HL-60/S4 treated with phorbol 12-myristate 13-acetate at 8.2 ng/mL for 4 days and 3 days (cell line): Measurements from ENCODE around the gene SF3B6.
"Not testable (repeated sequence)": the region's sequence is repeated elsewhere in the genome, so short reads cannot be mapped to it uniquely, and the experiment has no call there.

Experiments used
- in situ Hi-C: fragments of 300-500 bp; cut with MboI; formaldehyde crosslinking; loops from 2 replicates; pipeline ENCODE4 v1.15.0; 2022; ENCODE audit warnings: low sequenced_read_pairs

SF3B6 gene

DNA sequence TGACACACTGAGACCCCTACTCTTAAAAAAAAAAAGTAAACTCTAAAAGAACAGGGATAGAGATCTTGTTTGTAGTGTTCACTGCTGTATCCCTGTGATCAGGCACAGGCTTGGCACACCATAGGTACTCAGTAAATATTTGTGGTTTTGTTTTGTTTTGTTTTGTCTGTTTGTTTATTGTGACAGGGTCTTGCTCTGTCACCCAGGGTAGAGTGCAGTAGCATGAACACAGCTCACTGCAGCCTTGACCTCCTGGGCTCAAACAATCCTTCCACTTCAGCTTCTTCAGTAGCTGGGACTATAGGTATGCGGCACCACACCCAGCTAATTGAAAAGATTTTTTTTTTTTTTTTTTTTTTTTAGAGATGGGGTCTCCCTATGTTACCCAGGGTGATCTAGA lies 23.2 kb downstream of the SF3B6 start:
- in situ Hi-C loops: no loop called here

DNA sequence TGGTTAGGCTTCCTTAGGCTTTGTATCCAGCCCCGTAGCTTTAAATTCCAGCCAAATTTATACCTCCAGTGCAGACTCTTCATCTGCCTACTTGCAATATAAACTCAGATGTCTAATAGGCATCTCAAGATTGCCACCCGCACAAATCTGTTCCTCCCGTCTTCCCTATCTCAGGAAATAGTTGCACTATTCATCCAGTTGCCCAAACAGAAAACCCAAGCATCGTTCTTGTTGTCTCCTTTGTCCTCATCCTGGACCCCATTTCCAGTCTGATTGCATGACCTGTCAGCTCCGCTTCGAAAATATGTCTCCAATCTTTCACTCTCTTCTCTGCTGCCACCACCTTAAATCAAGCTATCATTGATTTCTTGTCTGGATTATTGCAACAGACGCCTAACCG lies 24.3 kb downstream of the SF3B6 start:
- in situ Hi-C loops: no loop called here

DNA sequence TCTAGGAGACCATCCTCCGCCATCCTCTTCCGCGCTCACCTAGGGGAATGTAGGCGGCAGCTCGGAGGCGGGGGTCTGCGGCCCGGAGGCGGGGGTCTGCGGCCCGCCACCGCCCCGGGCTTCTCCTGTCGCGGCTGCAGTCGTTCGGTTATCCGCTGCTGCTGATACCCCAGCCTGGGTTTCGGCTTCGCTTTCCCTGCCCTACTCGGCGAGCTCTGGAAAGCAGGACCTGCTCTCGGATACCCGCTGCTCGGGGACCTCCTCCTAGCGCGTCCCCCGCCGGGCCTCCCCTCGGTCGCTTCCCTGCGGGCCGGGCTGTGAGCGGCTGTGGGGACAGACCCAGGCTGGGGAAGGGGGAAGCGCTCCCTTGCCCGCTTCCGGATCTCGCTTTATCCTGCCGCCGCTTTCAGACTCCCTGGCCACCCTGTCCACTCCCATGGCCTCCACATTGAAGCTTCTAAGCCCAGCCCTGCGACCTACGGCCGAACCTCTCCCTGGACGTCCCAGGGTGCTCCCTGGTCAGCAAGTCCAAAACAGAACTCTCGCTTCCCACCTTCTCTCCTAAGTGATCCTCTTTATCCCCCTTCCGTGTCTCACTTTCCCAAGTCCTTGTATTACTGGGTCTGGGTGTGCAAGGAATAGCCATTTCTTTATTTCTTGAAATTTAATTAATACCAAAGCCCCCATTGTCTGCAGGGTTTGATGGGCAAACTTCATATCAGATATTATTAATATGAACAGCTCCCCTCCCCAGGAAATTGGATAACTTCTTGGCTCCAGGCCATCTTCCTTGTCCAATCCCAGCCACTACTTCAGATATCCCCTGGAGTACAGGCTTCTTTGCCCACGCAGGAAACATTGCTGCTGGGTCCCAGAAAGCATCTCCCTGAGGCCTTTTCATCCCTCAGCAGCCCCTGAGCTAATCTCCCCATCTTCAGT lies 25.8 kb downstream of the SF3B6 start:
- in situ Hi-C loops: no loop called here

DNA sequence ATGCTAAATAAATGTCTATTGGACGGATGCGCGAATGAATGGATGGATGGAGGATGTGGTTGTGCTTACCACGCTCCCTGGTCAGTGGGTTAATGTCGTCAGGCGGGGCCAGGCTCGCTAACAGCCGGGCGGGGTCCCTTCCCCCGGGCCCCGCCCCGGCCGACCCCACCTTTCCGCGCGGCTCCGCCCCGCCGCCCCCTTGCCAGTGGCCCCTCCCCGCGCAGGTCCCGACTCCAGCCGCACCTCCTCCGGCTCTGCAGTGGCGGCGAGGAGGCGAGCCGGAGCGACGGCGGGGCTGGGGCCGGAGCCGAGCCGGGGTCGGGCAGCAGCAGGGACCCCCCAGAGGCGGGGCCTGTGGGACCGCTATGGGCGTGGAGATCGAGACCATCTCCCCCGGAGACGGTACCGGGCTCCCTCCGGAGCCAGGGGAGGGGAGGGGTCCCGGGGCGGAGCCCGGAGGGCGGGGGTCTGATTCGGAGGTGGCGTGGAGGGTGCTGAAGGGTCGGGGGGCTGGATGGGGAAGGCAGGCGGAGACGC lies 26.6 kb downstream of the SF3B6 start, which contains the start of gene FKBP1B:
TSS of gene FKBP1B (plus strand) at position 257 of the 537 bp plus-strand sequence. CDS start at position 366, 109 bp downstream.
- in situ Hi-C loops: no loop called here

DNA sequence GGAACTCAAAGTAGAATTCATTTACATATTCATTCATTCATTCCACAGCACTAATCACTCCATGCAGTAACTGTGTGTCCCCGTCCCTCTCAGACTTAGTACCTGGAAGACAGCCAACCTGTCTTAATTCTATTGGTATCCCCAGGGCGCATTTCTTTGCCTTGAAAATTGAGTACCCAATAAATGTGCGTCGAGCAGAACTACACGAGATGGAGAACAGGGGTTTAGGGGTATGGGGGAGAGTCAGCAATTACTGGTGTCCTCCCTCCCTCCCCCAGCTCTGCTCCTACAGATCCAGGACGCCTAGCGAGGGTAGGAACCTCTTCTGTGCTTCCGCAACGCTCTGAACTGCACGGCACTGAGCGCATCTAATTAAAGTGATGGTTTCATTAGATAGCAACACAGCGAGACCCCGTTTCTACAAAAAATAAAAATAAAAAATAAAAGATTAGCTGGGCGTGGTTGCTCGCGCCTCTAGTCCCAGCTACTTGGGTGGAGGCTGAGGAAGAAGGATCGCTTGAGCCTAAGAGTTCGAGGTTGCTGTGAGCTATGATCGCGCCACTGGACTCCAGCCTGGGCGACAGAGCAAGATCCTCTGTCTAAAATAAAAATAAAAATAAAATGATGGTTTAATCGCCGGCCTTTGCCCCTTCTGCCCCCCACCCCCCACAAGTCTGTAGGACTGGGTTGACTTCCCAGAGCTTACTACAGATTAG lies 27.2 kb downstream of the SF3B6 start:
- in situ Hi-C loops: no loop called here

DNA sequence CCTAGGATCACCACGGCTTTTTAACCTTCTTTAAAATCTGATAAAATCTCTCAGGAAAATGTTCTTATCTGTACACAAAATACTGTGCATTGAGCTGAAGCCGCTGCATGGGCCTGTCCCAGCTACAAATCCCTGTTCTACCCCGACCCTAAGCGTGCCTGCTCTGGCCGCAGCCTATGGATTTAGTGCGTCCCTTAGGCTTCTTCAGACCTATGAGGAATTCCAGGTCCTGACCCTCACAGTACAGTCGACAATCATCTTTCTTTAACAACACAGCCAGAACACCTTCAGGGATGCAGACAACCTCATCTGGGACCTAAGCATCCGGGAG lies 28.5 kb downstream of the SF3B6 start:
- in situ Hi-C loops: no loop called here

DNA sequence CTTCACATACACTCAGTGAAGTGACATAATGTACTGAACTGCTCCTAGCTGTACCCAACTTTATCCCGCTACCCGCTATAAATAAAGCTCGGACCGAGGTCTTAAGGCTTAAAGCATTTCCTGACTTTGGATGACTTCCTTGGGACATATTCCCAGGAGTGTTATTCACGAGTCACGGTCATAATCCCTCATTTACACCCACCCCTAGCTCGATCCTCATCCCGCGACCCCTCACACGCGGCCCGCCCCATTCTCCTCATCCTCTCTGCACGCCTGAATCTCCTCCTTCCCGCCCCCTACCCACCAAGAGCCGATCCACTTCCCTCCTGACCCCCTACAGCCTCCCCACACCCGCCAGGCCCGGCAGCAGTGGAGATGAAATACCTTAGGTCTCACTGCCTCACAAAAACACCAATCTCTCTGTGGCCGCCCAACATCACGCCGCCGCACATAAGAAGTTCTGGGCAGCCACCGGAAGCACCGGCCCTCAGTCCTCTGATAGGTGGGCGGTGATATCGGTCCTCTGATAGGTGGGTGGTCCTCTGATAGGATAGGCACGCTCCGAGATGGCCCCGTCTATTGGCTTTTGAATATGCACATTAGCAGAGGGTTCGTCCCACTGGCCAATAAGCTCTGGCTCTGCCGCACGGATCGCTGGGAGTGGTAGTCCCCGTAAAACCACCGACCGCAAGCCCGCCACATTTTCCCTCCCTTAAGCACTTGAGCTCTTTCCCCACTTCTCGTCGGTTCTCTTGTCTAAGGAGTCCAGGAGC lies 29.0 kb downstream of the SF3B6 start, which contains the start of gene WDCP:
TSS of gene WDCP (minus strand) at position 462 of the 773 bp plus-strand sequence. CDS start 7,897 bp downstream, outside the sequence.
- in situ Hi-C loops: no loop called here

DNA sequence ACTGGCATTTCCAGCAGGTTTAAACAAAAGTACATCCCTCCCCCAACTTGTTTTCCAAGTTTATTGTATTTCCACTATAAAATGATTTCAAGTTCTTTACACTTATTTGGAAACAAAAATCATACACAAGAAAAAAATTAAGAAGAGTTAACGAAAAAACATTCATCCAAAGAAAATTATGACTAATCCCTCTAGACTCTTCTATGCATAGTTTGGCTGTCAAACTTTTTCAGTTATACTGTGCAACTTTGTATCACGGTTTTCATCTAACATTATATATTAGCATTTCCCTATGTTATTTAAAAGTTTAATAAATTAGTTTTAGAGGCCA lies 29.6 kb downstream of the SF3B6 start:
- in situ Hi-C loops: no loop called here

DNA sequence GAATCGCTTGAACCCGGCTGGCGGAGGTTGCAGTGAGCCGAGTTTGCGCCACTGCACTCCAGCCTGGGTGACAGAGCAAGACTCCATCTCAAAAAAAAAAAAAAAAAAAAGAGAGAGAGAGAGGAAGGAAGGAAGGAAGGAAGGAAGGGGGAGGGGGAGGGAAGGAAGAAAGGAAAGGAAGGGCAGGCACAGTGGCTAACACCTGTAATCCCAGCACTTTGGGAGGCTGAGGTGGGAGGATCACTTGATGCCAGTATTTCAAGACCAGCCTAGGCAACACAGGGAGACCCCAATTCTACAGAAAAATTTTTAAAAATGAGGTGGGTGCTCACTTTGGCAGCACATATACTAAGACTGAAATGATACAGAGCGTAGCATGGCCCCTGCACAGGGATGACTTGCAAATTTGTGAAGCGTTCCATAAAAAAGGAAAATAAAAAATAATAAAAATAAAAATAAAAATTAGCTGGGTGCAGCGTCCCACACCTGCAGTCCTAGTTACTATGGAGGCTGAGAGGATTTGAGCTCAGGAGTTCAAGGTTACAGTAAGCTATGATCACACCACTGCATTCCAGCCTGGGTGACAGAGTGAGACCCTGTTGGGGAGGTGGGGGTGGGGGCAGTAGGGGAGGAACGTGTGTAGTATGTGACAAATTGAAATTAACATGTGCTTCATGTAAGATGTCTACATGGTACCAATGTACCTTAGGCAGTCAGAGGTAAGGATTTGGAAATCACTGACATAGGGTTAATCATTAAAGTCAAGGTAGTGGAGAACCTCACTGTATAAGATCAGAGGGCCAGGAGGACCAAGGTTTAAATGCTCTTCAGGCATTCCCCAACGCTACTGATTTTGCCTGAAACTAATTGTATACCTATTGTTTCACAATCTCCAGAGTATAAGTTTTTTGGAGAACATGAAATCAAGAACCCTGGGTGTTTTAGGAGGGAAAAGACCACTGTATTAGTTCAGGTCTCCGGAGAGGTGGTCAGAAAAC lies 30.3 kb downstream of the SF3B6 start:
- in situ Hi-C loops: no loop called here

DNA sequence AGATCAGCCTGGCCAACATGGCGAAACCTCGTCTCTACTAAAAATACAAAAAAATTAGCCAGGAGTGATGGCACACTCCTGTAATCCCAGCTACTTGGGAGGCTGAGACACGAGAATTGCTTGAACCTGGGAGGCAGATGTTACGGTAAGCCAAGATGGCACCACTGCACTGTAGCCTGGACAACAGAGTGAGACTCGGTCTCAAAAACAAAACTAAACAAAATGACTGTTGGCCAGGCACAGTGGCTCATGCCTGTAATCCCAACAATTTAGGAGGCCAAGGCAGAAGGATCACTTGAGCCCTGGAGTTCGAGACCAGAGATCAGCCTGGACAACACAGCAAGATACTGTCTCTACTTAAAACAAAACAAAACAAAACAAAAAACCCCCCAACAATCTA lies 33.0 kb downstream of the SF3B6 start:
- in situ Hi-C loops: not testable (repeated sequence)

DNA sequence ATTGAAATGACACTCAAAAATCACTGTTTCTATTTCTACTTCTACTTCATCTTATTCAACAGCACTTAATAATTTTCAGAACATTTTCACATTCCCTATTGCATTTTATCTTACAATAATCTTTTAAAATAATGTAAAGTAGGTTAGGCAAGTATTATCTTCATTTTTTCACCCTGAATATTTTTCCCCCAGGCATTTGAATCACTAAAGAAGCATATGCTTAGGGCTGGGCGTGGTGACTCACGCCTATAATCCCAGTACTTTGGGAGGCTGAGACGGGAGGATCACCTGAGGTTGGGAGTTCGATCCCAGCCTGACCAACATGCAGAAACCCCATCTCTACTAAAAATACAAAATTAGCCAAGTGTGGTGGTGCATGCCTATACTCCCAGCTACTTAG lies 35.6 kb downstream of the SF3B6 start:
- in situ Hi-C loops: no loop called here

DNA sequence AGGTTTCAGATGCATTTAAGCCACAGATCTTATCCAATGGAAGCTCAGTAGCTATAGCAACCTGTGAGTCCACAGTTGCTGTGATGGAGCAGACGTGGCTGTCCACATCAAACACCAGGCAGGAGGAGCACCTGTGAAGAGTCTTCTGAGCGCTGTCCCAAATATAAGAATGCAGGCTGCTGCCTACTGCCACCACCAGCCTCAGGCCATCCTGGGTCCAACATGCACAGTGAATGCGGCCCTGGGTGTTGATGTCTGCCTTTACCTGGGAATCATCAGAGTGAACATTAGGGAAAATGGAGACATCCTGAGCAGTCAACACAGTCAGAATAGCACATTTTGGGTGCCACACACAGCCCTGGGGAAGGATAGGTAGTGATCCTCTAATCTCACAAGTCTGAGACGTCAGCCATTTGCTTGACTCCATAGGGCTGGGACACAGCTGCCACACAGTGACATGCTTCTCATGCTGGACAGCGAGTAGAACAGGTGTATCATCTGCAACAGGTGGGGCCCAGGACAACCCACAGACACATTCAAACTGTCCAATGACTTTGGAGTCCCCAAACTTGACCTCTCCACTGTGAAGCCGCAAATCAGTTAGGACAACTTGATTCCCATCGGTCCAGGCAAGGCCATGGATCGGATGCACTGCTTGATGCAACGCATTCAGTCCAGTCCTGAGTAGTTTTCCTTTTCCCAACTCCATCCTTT lies 37.2 kb downstream of the SF3B6 start:
- in situ Hi-C loops: no loop called here

DNA sequence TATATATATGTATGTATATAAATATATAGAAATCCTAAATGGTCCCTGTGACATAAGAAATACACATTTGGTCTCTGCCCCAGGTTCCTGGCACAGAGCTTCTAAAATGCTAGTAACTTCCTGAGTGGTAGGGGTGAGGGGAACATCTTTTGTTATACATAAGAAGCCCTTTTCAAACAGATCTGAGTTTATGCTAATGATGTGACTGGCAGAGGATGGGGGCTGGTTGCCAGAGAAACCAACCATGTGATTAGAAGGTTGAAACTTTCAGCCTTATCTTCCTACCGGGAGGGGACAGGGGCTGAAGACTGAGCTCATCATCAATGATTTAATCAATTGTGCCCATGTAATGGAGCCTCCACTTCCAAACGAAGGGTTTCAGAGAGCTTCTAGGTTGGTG lies 49.9 kb downstream of the SF3B6 start:
- in situ Hi-C loops: no loop called here

DNA sequence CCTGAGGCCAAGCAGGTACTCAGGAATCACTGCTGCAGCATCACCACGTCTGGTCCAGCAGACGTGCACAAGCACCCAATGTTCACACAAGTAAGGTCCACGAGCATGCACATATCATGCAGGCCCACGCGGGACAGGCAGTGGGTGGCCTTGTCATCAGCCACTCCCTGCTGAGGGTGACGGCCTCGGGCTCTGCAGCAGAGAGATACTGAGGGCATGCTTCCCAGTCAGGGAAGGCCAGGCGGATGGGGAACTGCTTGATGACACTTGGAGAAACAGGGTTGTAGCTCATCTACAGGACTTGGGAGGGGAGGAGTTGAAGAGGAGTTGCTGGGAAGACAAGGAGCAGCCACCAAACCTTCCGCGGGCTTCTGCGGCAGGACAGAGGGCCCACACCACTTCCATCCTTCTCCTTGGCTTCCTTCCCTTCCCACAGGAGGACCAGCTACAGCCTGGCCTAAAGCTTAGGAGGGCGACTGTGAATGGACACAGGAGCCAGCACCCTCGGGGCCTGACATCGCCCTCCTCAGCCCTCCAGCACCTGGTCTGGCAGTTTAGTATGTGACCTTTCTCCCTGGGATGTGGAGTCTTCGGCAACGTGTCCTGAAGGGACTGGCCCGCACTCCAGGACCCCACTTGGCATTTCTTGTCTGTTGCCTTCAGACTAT lies 51.0 kb downstream of the SF3B6 start:
- in situ Hi-C loops: no loop called here

DNA sequence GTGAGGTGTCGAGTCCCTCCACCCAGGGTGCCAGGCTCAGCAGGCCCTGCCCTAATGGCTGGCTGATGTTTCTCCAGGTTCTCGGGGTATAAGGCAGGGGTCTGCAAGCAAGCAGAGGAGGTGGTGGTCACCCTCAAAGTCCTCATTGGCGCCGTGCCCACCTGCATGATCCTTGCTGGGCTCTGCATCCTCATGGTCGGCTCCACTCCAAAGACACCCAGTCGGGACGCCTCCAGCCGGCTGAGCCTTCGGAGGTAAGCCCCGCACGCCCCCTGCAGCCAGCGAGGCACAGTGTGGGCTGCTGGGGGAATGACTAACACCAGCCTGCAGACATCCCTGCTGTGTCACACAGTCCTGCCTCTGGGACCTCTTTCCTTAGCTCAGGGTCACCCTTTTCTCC lies 52.1 kb downstream of the SF3B6 start:
- in situ Hi-C loops: no loop called here

DNA sequence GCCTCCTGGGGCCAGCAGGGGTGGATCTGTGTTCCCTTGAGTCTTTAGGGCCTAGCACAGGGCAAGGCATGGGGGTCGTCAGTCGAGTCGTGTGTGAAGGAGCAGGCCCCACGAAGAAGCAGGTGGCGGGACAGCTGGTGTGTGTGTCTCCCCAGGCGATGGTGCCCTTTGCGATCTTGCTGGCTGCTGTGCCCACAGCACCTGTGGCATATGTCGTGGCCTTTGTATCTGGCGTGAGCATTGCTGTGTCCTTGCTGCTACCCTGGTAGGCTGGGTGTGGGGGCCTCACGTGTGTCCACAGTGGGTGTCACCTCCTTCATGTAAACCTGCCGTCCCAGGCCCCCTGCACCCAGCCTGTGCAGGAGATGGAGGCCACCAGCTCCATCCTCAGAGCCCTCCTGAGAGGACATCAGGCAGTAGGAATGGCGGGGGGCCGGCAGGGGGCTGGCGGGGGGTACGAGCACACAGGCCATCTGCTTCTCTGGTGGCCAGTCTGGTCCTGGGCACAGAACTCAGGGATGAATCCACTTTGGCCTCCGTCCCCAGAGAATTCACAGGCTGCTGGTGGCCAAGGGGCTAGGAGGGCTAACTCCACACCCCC lies 53.1 kb downstream of the SF3B6 start:
- in situ Hi-C loops: no loop called here

DNA sequence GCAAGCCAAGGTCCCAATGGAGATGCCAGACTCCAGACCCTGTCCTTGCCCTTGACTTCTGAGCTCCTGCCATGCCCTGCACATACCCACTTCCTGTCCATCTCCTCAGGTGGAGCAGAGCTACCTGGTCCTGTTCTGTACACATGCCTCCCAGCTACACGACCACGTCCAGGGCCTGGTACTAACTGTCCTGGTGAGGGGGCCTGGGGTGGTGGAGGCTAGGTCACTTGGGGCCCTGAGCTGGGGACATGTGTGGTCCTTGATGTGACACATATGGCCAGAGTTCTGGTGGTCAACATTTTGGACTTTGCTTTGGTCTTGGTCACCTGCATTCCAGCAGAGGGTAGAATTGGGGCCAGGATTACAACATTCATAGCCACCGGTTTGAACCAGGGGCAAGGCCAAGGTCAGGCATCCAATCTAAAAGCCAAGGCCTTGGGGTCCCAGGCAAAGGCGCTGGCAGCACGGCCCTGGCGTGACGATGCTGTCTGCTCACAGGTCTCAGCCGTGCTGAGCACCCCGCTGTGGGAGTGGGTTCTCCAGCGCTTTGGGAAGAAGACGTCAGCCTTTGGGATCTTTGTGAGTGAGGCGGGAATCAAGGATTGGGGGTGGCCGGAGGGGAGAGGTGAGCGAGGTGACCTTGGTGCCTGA lies 53.7 kb downstream of the SF3B6 start:
- in situ Hi-C loops: no loop called here
